Measurements from ENCODE around the gene TNXB.

- TF ChIP-seq POLR2A (IDR thresholded peaks at IDR 0.05) = no peak
- no peak for TF ChIP-seq CTCF (IDR thresholded peaks at IDR 0.05)
Observed at GRCh38 chr6:32120573-32121059, 11.5 kb upstream of the TNXB start.
